CD4-positive, alpha-beta T cell (primary cell): ENCODE results near the gene RNF126. TPM values are rescaled to one million over a fixed set of nuclear protein-coding genes. Genes with fewer than 3 reads are reported as not detected.
A peak's percentile ranks its signal among the peaks of the same experiment; 100 is the strongest.

Source experiments
- ATAC-seq: fragments of 200-7000 bp; cut with Tn5 transposase; one replicate; pipeline ENCODE4 v1.10.0; 2022; ENCODE audit warnings: mild to moderate bottlenecking; ENCODE audit not compliant: poor library complexity
- CTCF ChIA-PET: fragments of 350-600 bp; sonication (Branson Sonifier 250); formaldehyde crosslinking; loops from one replicate; lab custom pipeline; 2021; ENCODE audit warnings: antibody characterized with exemption, inconsistent platforms; lab: Charles Lee
- POLR2A ChIA-PET: fragments of 350-600 bp; sonication (Branson Sonifier 250); formaldehyde crosslinking; loops from one replicate; lab custom pipeline; 2021; ENCODE audit warnings: antibody characterized with exemption, inconsistent platforms; lab: Charles Lee
- DNase-seq, 14 experiments: peaks; one replicate each; pipeline ENCODE4 v3.0.0-alpha.2; 2013 to 2020; ENCODE audit warnings: mixed read lengths in 2 of 14
- H3K27ac ChIP-seq, 2 donors: one replicate each; pipeline versions ENCODE4 v1.5.1 to v1.7.0; 2013; ENCODE audit warnings: low read length in 2 of 2, low read depth in 1 of 2, mild to moderate bottlenecking in 1 of 2
- H3K27me3 ChIP-seq, 2 experiments: 1 replicate in 1 of 2; 2 replicates in 1 of 2; pipeline versions ENCODE4 v1.6.1 to v1.7.0; 2013; ENCODE audit warnings: low read length in 2 of 2, control low read depth in 1 of 2, mild to moderate bottlenecking in 1 of 2, moderate library complexity in 1 of 2; ENCODE audit not compliant: insufficient read depth in 2 of 2, control insufficient read depth in 1 of 2
- H3K36me3 ChIP-seq: one replicate; pipeline ENCODE4 v1.6.1; 2013; ENCODE audit warnings: low read length, control low read depth; ENCODE audit not compliant: insufficient read depth
- H3K4me1 ChIP-seq: one replicate; pipeline ENCODE4 v1.6.1; 2013; ENCODE audit warnings: low read length, control low read depth; ENCODE audit not compliant: insufficient read depth
- H3K4me3 ChIP-seq: one replicate; pipeline ENCODE4 v1.5.1; 2013; ENCODE audit warnings: mild to moderate bottlenecking, low read length, moderate library complexity
- H3K9me3 ChIP-seq, 2 experiments: 1 replicate in 1 of 2; 2 replicates in 1 of 2; pipeline versions ENCODE4 v1.6.1 to v1.7.0; 2013; ENCODE audit warnings: low read length in 2 of 2, mild to moderate bottlenecking in 2 of 2, control low read depth in 1 of 2, moderate library complexity in 1 of 2; ENCODE audit not compliant: control insufficient read depth in 1 of 2, insufficient read depth in 1 of 2
- H3K27ac Mint-ChIP-seq: one replicate; pipeline ENCODE4 v1.8.0; 2020; ENCODE audit warnings: mixed read lengths
- H3K27me3 Mint-ChIP-seq: one replicate; pipeline ENCODE4 v1.8.0; 2021; ENCODE audit warnings: mixed read lengths
- H3K36me3 Mint-ChIP-seq: one replicate; pipeline ENCODE4 v1.8.0; 2021; ENCODE audit warnings: low read depth, mixed read lengths
- H3K4me1 Mint-ChIP-seq: one replicate; pipeline ENCODE4 v1.8.0; 2021; ENCODE audit warnings: low read depth, mixed read lengths
- H3K4me3 Mint-ChIP-seq: one replicate; pipeline ENCODE4 v1.8.0; 2020; ENCODE audit warnings: mild to moderate bottlenecking, mixed read lengths
- H3K9me3 Mint-ChIP-seq: one replicate; pipeline ENCODE4 v1.8.0; 2020; ENCODE audit warnings: mixed read lengths
- intact Hi-C, 2 experiments: fragments of 100-400 bp; cut with DNase I in 1 of 2; cut with micrococcal nuclease in 1 of 2; formaldehyde crosslinking; loops; one replicate each; pipeline versions ENCODE4 v1.15.1 to v1.9.0; 2023 to 2025; cut with DNase I, micrococcal nuclease
- total RNA-seq, 174 experiments: library from RNA in 2 of 174; stranded (reverse) in 2 of 174; gene quantifications; one replicate each; pipeline ENCODE4 v1.2.3 and lab custom pipeline; 2021 to 2026
- TF ChIP-seq, protein P1 (sequence below): fragments of 200-600 bp; IDR thresholded peaks from one replicate; pipeline ENCODE4 v1.8.0; 2022; ENCODE audit warnings: antibody characterized with exemption, mild to moderate bottlenecking

Gene RNF126
- total RNA-seq, 2 experiments from 2014 or later, result 112 to 119 TPM

DNA sequence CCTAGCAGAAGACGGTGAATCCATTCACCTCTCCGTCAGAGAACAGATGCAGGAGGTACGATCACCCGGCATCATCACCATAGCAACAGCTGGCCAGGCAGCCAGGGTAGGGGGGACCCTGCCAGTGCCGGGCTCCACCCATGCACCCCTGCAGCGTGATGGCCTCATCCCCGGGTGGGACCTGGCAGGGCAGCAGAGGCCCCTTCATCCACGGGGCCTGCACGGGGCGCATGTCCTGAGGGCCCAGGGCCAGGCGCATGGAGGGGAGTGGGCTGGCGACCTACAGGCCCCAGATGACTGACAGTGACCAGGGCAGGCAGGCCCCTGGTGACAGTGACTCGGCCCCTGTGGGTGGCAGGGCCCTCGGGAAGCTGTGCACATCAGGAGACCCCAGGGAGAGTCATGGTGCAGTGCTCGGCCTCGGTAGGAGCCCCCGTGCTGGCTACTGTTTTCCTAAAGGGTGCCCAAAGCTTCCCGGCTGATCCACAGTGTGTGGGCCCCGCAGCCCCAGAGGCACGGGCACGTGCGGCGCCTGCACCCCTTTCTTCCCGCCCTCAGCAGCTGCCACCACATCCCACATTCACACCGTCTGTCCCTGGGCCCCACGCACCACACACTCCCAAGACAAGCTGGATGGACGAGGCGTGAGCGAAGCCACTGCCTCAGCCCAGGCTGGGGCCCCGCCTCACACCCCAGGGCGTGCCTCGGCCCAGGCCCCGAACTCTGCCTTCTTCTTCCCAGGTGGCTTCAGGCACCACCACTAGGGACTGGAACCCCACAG lies 4.8 kb downstream of the RNF126 start:
- no peaks in the 10 kb centered on the region for H3K9me3 Mint-ChIP-seq
- H3K4me1 Mint-ChIP-seq, result peaks cover 53% of the 10 kb centered on the region
- Histone ChIP-seq H3K27ac (peak overlapping the region in 1 of 2 donors; percentile 97), H3K4me1 (peaks cover 83% of the 10 kb centered on the region), H3K36me3 (peaks cover 43% of the 10 kb centered on the region), H3K4me3 (no peak overlapping the region), H3K27me3 (no peaks in the 10 kb centered on the region), H3K9me3 (no peaks in the 10 kb centered on the region)
- ATAC-seq (no peak), DNase-seq (peak in 2 of 14 experiments; percentile 6 to 36)
- no peak overlapping the region for H3K4me3 Mint-ChIP-seq
- peaks cover 51% of the 10 kb centered on the region for H3K36me3 Mint-ChIP-seq
- TF ChIP-seq, protein P1, sequence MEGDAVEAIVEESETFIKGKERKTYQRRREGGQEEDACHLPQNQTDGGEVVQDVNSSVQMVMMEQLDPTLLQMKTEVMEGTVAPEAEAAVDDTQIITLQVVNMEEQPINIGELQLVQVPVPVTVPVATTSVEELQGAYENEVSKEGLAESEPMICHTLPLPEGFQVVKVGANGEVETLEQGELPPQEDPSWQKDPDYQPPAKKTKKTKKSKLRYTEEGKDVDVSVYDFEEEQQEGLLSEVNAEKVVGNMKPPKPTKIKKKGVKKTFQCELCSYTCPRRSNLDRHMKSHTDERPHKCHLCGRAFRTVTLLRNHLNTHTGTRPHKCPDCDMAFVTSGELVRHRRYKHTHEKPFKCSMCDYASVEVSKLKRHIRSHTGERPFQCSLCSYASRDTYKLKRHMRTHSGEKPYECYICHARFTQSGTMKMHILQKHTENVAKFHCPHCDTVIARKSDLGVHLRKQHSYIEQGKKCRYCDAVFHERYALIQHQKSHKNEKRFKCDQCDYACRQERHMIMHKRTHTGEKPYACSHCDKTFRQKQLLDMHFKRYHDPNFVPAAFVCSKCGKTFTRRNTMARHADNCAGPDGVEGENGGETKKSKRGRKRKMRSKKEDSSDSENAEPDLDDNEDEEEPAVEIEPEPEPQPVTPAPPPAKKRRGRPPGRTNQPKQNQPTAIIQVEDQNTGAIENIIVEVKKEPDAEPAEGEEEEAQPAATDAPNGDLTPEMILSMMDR, result no peak
- H3K27me3 Mint-ChIP-seq, result no peaks in the 10 kb centered on the region
- peak overlapping the region; percentile 97 for H3K27ac Mint-ChIP-seq
- intact Hi-C loops, result no loop called here
- CTCF ChIA-PET, result no interaction called here
- POLR2A ChIA-PET, result interaction anchor here (2.5 kb wide), 1 partner anchor 11 kb away, joined by 5 read pairs; no protein-coding TSS in a partner anchor

DNA sequence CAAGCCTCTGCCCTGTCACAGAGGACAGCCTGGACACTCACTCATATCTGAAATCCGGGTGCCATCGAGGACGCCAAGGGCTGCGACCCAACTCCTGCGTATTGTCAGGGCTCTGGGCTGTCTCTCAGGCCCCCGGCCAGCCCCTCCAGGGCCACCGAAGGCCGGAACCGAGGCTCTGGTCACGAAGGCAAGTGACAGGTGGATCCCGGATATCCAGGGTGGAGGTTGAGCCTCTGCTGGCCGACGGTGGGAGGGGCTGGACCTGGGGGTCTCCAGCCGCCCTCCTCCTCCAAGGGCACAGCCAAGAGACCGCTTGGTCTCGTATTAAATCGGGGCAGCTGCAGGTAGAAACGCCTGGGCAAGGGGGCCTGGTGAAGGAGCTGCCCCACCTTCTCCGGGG lies 5.4 kb downstream of the RNF126 start:
- Histone ChIP-seq H3K4me3 (no peak overlapping the region), H3K27ac (no peak overlapping the region), H3K27me3 (no peaks in the 10 kb centered on the region), H3K4me1 (peaks cover 89% of the 10 kb centered on the region), H3K36me3 (peaks cover 50% of the 10 kb centered on the region), H3K9me3 (no peaks in the 10 kb centered on the region)
- ChIA-PET POLR2A (interaction anchor here (2.5 kb wide), 1 partner anchor 10 kb away, joined by 5 read pairs; no protein-coding TSS in a partner anchor), CTCF (no interaction called here)
- Mint-ChIP-seq H3K4me1 (peaks cover 53% of the 10 kb centered on the region), H3K36me3 (peaks cover 55% of the 10 kb centered on the region), H3K27ac (peak overlapping the region; percentile 97), H3K27me3 (no peaks in the 10 kb centered on the region), H3K4me3 (peak overlapping the region; percentile 7), H3K9me3 (no peaks in the 10 kb centered on the region)
- ATAC-seq (no peak), DNase-seq (peak in 1 of 14 experiments; percentile 35)
- TF ChIP-seq, protein P1, result no peak
- intact Hi-C loops, result no loop called here

DNA sequence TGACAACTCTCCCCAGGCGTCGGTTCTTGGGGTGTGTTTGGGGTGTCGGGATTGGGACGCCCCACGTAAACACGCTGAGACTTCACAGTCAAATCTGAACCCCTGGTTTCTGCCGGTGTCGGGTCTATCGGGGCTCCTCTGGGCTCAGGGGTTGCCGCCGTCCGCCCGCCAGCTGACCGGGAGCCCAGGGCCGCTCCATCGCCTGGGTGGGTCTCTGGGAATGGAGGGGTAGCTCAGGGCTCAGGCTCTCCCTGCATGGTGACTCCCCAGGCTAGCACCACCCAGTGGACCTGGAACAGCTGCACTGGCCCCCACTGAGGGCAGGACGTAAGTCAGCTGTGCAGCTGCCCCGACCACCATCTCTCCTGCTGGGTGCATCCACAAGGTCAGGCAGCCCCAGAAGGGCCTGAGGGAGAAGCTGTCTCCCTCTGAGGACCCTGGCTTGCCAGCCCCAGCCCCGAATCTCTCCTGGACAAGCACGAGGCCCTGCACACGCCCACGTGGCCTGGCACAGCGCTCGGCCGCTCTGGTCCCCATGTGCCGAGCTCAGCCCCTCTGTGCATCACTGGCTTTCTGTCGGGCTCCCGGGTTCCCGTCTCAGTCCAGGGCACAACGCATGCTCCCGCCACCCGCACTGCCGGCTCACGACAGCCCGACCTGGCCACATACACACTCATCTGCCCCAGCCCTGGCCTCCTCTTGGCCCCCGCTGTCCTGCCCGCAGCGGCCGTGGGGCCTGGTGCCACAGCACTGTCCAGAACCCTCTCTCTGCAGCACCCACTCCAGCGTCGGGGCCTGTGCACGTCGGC lies 6.1 kb downstream of the RNF126 start:
- Mint-ChIP-seq H3K4me3 (no peak overlapping the region), H3K27ac (peak overlapping the region; percentile 97), H3K27me3 (no peaks in the 10 kb centered on the region), H3K4me1 (peaks cover 53% of the 10 kb centered on the region), H3K36me3 (peaks cover 53% of the 10 kb centered on the region), H3K9me3 (no peaks in the 10 kb centered on the region)
- H3K27ac ChIP-seq, result peak overlapping the region in 1 of 2 donors; percentile 35
- peak in 2 of 14 experiments; percentile 5 to 37 for DNase-seq
- no peak overlapping the region for H3K4me3 ChIP-seq
- TF ChIP-seq, protein P1, result no peak
- ChIA-PET POLR2A (interaction anchor here (2.5 kb wide), 1 partner anchor 9 kb away, joined by 5 read pairs; no protein-coding TSS in a partner anchor), CTCF (interaction anchor here (1.1 kb wide), 1 partner anchor 73 kb away, joined by 3 read pairs; no protein-coding TSS in a partner anchor)
- no peaks in the 10 kb centered on the region for H3K27me3 ChIP-seq
- no peaks in the 10 kb centered on the region for H3K9me3 ChIP-seq
- intact Hi-C loops, result no loop called here
- no peak for ATAC-seq
- peaks cover 94% of the 10 kb centered on the region for H3K4me1 ChIP-seq
- H3K36me3 ChIP-seq, result peaks cover 56% of the 10 kb centered on the region
